Fibroblast of the aortic adventitia (primary cell): ENCODE measurements around the gene SVEP1. TPM values are rescaled to one million over a fixed set of nuclear protein-coding genes. Genes with fewer than 3 reads are reported as not detected.

Source experiments
- DNase-seq: peaks from one replicate; pipeline ENCODE4 v3.0.0-alpha.2; 2010; ENCODE audit warnings: low read depth
- H3K4me3 ChIP-seq: 2 replicates; pipeline ENCODE4 v1.5.1; 2011; ENCODE audit warnings: low read depth, mild to moderate bottlenecking, control low read depth, low read length, moderate library complexity
- CTCF ChIP-seq: IDR thresholded peaks from 2 replicates; pipeline ENCODE4 v1.5.1; 2011; ENCODE audit warnings: mild to moderate bottlenecking, low read length, control low read depth, inconsistent platforms; ENCODE audit not compliant: insufficient read depth
- total RNA-seq: library from RNA; depleted of rRNA; stranded (reverse); fragments of >200 nt; gene quantifications from 2 replicates; pipeline ENCODE4 v1.2.3, GENCODE V29; 2012; ENCODE audit warnings: low replicate concordance

Gene SVEP1
- 50.2 and 101 TPM in 2 replicates for total RNA-seq

GRCh38 chr9:110579034-110579861, at the start of gene SVEP1:
Gene SVEP1, minus strand, starts transcription at chr9:110579741. Its CDS starts 198 bp downstream, at chr9:110579543.
- DNase-seq, result peak; percentile 69
- H3K4me3 ChIP-seq, result peak within 1 kb of the TSS; percentile 79
- no peak for TF ChIP-seq CTCF

GRCh38 chr9:110626101-110626829, 46.7 kb upstream of the SVEP1 start:
- DNase-seq, result peak; percentile 92
- no peak overlapping the region for H3K4me3 ChIP-seq

GRCh38 chr9:110623462-110624025, 44.0 kb upstream of the SVEP1 start:
- DNase-seq, result peak; percentile 83
- H3K4me3 ChIP-seq, result no peak overlapping the region

More at GRCh38 chr9:110626101-110626829, 46.7 kb upstream of the SVEP1 start:
- TF ChIP-seq CTCF, result no peak

GRCh38 chr9:110622368-110622767, 42.8 kb upstream of the SVEP1 start:
- no peak overlapping the region for H3K4me3 ChIP-seq
- DNase-seq, result no peak
- no peak for TF ChIP-seq CTCF

More at GRCh38 chr9:110623462-110624025, 44.0 kb upstream of the SVEP1 start:
- peak; percentile 52 for TF ChIP-seq CTCF

- no peak for TF ChIP-seq CTCF
Observed at GRCh38 chr9:110620726-110621125, 41.2 kb upstream of the SVEP1 start.

GRCh38 chr9:110619831-110620230, 40.3 kb upstream of the SVEP1 start:
- H3K4me3 ChIP-seq, result no peak overlapping the region
- peak; percentile 67 for DNase-seq
- no peak for TF ChIP-seq CTCF

More at GRCh38 chr9:110620726-110621125, 41.2 kb upstream of the SVEP1 start:
- peak; percentile 46 for DNase-seq
- H3K4me3 ChIP-seq, result no peak overlapping the region
